ENCODE measurements around the gene EIF2B2.

The EIF2B2 gene

DNA sequence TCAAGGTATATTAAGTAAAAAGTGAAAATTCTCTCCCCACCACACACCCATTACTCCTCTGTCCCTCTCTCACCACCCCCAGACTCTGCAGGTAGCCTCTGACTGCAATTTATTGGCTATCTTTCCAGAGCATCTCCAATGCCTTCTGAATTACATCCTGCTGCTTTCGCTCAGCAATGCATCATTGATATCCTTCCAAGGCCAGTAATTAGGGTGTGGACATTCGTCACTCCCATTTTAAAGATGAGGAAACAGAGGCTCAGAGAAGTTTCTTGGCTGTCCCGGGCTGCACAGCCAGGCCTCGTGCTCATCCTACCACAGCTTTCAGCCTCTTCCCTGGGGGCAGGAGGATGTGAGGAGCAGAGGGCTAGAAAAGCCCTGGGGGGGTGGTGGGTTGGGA is 23.7 kb upstream of the EIF2B2 start:
- peaks cover 26% of the 10 kb centered on the region for H3K4me1 ChIP-seq (ENCODE audit: insufficient read depth, insufficient read length)
- no peak for DNase-seq (ENCODE audit: low read depth, low spot score)

DNA sequence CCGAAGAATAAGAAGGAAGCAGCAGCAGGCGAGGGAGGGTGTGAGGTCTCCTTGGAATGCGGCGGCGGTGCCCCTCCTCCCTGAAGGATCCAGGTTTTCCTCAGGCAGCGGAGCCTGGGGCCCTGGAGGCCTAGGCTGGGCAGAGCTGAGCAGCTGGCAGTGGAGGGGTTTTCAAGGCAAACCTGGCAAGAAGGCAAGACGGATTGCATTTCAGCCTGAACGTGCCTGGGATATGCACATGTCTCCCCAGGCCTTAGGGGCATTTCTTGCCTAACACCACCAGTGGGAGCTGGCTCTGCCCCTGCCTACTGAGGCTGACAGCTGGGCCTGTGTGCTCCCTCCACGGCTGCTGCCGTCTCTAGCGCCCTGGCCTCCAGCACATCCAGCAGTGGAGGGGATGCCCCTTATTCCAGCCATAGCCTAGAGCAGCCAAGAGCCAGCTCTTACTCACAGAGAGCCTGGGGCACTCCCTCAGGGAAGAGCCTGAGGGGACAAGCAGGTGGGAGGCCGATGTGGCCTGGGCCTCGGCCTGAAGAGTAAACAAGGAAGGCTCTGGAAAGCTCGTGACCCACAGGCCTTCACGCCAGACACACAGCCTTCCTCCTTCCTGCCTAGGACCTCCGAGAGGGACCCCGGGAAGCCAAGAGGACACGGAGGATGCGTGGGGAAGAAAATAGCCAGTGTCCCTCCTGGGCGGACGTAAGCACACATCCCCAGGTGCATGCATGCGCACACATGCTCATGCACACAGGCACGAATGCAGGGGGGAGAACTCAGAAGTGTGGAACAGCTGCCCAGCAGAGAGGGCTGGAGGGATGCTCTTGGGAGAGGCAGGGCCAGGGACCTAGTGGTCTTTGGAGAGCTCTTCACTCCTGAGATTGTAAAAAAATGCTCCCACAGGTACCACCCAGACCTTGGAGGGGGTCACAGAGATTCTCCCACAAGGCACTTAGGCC is 23.0 kb upstream of the EIF2B2 start:
- H3K4me3 ChIP-seq (ENCODE audit: insufficient read length, low read depth): no peak overlapping the region
- DNase-seq (ENCODE audit: low read depth, low spot score): no peak
- TF ChIP-seq YY1 (IDR thresholded peaks at IDR 0.05; ENCODE audit: insufficient read depth, insufficient read length) (no peak), ZNF274 (IDR thresholded peaks at IDR 0.05; ENCODE audit: low read depth, low read length) (no peak), SUZ12 (IDR thresholded peaks at IDR 0.05; ENCODE audit: extremely low read depth, insufficient read depth, insufficient read length) (no peak)
- peaks cover 16% of the 10 kb centered on the region for H3K27me3 ChIP-seq (ENCODE audit: insufficient read depth, insufficient read length)
- no peaks in the 10 kb centered on the region for H3K9me3 ChIP-seq (ENCODE audit: insufficient read depth, low read length)
- no peaks in the 10 kb centered on the region for H3K36me3 ChIP-seq (ENCODE audit: insufficient read depth, insufficient read length, low read length)
- peaks cover 27% of the 10 kb centered on the region for H3K4me1 ChIP-seq (ENCODE audit: insufficient read depth, insufficient read length)
- H3K9ac ChIP-seq (ENCODE audit: insufficient read length, low read depth): peak overlapping the region; percentile 21

More for the DNA sequence above, 23.7 kb upstream of the EIF2B2 start:
- H3K4me3 ChIP-seq (ENCODE audit: insufficient read length, low read depth): no peak overlapping the region
- no peak overlapping the region for H3K9ac ChIP-seq (ENCODE audit: insufficient read length, low read depth)
- no peak for TF ChIP-seq YY1 (IDR thresholded peaks at IDR 0.05; ENCODE audit: insufficient read depth, insufficient read length)
- TF ChIP-seq ZNF274 (IDR thresholded peaks at IDR 0.05; ENCODE audit: low read depth, low read length): no peak
- no peak for TF ChIP-seq SUZ12 (IDR thresholded peaks at IDR 0.05; ENCODE audit: extremely low read depth, insufficient read depth, insufficient read length)
- H3K9me3 ChIP-seq (ENCODE audit: insufficient read depth, low read length): no peaks in the 10 kb centered on the region
- H3K36me3 ChIP-seq (ENCODE audit: insufficient read depth, insufficient read length, low read length): no peaks in the 10 kb centered on the region
- peaks cover 16% of the 10 kb centered on the region for H3K27me3 ChIP-seq (ENCODE audit: insufficient read depth, insufficient read length)

DNA sequence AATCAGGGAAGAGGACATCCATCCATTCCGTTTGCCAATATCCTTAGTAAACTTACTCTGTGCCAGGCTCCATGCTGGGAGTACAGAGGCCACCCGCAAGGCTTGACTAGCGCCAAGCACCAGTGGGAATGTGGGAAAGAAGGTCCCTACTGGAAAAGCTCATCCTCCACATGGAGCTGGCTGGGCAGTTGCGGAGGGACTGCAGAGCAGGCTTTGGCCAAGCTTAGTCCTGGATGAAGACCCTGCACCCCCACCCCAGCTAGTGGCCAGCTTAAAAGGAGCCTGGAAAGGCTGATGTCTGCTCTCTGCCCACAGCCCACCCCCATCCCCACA is 22.4 kb upstream of the EIF2B2 start:
- no peak for TF ChIP-seq SUZ12 (IDR thresholded peaks at IDR 0.05; ENCODE audit: extremely low read depth, insufficient read depth, insufficient read length)
- no peak for TF ChIP-seq YY1 (IDR thresholded peaks at IDR 0.05; ENCODE audit: insufficient read depth, insufficient read length)
- TF ChIP-seq ZNF274 (IDR thresholded peaks at IDR 0.05; ENCODE audit: low read depth, low read length): no peak
- Histone ChIP-seq H3K4me3 (ENCODE audit: insufficient read length, low read depth) (no peak overlapping the region), H3K9ac (ENCODE audit: insufficient read length, low read depth) (peak overlapping the region; percentile 21), H3K36me3 (ENCODE audit: insufficient read depth, insufficient read length, low read length) (no peaks in the 10 kb centered on the region), H3K4me1 (ENCODE audit: insufficient read depth, insufficient read length) (peaks cover 29% of the 10 kb centered on the region), H3K27me3 (ENCODE audit: insufficient read depth, insufficient read length) (peaks cover 14% of the 10 kb centered on the region), H3K9me3 (ENCODE audit: insufficient read depth, low read length) (no peaks in the 10 kb centered on the region)
- no peak for DNase-seq (ENCODE audit: low read depth, low spot score)

DNA sequence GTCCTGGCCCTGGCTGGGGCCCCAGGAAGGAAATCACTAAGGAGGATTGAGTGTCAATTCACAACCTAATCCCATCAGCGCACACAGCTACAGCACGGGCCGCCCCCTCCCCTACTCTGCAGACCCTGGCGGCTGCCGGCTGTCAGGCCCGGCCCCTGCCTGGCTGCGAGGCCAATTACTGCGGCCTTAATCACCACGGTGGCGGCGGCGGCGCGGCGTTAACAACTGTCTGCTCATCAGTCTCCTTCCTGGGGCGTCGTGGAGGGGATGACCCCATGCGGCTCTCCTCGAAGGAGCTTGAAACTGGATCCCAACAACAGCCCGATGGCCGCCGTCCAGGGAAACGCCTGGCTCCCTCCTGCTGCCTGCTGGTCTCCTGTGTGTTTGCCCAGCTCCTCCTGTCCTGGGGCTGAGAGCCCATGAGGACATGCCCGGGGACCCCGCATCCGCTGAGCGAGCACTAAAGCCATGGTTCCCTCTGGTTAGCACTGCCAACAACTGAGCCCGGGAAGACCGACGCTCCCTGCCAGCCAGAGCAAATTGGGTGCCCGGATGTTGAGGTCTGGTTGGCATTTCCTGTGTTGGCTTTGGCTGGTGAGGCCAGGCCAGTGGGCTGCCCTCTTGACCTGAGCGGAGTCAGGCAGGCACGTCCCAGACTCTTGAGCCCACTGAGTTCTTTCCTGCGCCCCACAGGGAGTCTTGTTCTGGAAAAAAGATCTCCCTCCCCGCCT is 21.8 kb upstream of the EIF2B2 start:
- no peak for DNase-seq (ENCODE audit: low read depth, low spot score)
- Histone ChIP-seq H3K9me3 (ENCODE audit: insufficient read depth, low read length) (no peaks in the 10 kb centered on the region), H3K4me1 (ENCODE audit: insufficient read depth, insufficient read length) (peaks cover 29% of the 10 kb centered on the region), H3K4me3 (ENCODE audit: insufficient read length, low read depth) (no peak overlapping the region), H3K27me3 (ENCODE audit: insufficient read depth, insufficient read length) (peaks cover 9% of the 10 kb centered on the region), H3K9ac (ENCODE audit: insufficient read length, low read depth) (peak overlapping the region; percentile 50), H3K36me3 (ENCODE audit: insufficient read depth, insufficient read length, low read length) (no peaks in the 10 kb centered on the region)
- no peak for TF ChIP-seq YY1 (IDR thresholded peaks at IDR 0.05; ENCODE audit: insufficient read depth, insufficient read length)
- TF ChIP-seq SUZ12 (IDR thresholded peaks at IDR 0.05; ENCODE audit: extremely low read depth, insufficient read depth, insufficient read length): no peak
- TF ChIP-seq ZNF274 (IDR thresholded peaks at IDR 0.05; ENCODE audit: low read depth, low read length): no peak

DNA sequence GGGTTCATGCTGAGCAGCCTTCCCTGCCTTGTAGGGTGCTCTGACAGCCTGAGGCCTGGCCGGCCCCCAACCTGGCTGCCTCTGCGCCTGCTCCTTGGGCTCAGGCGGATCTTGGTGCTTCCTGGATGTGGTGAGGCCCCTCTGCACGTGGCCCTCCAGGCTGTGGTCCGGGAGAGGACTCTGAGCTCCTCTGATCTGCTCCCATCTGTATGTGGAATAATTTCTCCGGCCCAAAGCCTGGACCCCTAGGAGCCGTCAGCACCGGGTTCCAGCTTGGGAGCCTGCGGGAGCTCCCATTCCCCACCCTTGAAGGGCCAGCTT is 21.3 kb upstream of the EIF2B2 start:
- no peak for TF ChIP-seq YY1 (IDR thresholded peaks at IDR 0.05; ENCODE audit: insufficient read depth, insufficient read length)
- TF ChIP-seq SUZ12 (IDR thresholded peaks at IDR 0.05; ENCODE audit: extremely low read depth, insufficient read depth, insufficient read length): no peak
- no peak for TF ChIP-seq ZNF274 (IDR thresholded peaks at IDR 0.05; ENCODE audit: low read depth, low read length)

DNA sequence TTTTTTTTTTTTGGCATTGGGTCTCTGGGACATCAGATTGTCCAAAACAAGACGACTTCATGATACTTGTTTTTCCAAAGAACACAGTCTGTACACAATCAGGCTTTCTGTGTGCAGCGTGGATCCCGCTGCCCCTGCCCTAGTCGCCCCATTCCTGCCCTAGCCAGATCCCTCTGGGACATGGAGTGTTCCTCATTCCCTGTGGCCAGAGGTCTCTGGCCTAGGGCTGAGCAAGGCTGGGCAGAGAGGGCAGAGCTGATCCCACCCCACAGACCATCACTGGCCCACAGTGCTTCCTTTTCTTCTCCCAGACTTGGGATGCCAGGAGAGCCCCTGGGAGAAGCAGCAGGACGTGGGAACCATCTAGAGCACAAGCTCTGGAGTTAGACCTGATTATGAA is 20.9 kb upstream of the EIF2B2 start:
- Histone ChIP-seq H3K4me3 (ENCODE audit: insufficient read length, low read depth) (no peak overlapping the region), H3K36me3 (ENCODE audit: insufficient read depth, insufficient read length, low read length) (no peaks in the 10 kb centered on the region), H3K9me3 (ENCODE audit: insufficient read depth, low read length) (no peaks in the 10 kb centered on the region), H3K27me3 (ENCODE audit: insufficient read depth, insufficient read length) (peaks cover 4% of the 10 kb centered on the region), H3K9ac (ENCODE audit: insufficient read length, low read depth) (no peak overlapping the region), H3K4me1 (ENCODE audit: insufficient read depth, insufficient read length) (peaks cover 29% of the 10 kb centered on the region)
- no peak for DNase-seq (ENCODE audit: low read depth, low spot score)
- no peak for TF ChIP-seq SUZ12 (IDR thresholded peaks at IDR 0.05; ENCODE audit: extremely low read depth, insufficient read depth, insufficient read length)
- TF ChIP-seq ZNF274 (IDR thresholded peaks at IDR 0.05; ENCODE audit: low read depth, low read length): no peak
- no peak for TF ChIP-seq YY1 (IDR thresholded peaks at IDR 0.05; ENCODE audit: insufficient read depth, insufficient read length)

More for the DNA sequence above, 21.3 kb upstream of the EIF2B2 start:
- H3K36me3 ChIP-seq (ENCODE audit: insufficient read depth, insufficient read length, low read length): no peaks in the 10 kb centered on the region
- no peak overlapping the region for H3K4me3 ChIP-seq (ENCODE audit: insufficient read length, low read depth)
- H3K27me3 ChIP-seq (ENCODE audit: insufficient read depth, insufficient read length): peaks cover 8% of the 10 kb centered on the region
- peaks cover 29% of the 10 kb centered on the region for H3K4me1 ChIP-seq (ENCODE audit: insufficient read depth, insufficient read length)
- DNase-seq (ENCODE audit: low read depth, low spot score): no peak
- H3K9me3 ChIP-seq (ENCODE audit: insufficient read depth, low read length): no peaks in the 10 kb centered on the region
- H3K9ac ChIP-seq (ENCODE audit: insufficient read length, low read depth): no peak overlapping the region

DNA sequence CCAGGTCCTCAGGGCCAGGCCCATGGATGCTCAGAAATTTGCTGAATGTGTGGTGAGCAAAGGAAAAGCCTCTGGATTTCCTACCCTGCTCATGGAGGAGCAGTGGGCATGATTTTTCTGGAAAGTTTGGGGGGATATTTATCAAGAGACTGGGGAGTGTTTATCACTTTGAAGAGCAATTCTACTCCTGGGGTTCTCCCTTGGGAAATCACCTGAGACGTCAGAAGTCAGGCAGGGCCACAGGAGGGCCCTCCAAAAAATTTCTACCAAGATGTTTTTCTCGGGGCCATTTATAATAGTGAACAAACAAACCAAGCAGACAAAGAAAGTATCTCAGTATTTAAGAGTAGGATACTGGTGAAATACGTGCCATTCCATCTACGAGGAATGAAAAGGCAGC is 20.1 kb upstream of the EIF2B2 start:
- H3K4me3 ChIP-seq (ENCODE audit: insufficient read length, low read depth): no peak overlapping the region
- H3K9me3 ChIP-seq (ENCODE audit: insufficient read depth, low read length): no peaks in the 10 kb centered on the region
- TF ChIP-seq ZNF274 (IDR thresholded peaks at IDR 0.05; ENCODE audit: low read depth, low read length): no peak
- TF ChIP-seq YY1 (IDR thresholded peaks at IDR 0.05; ENCODE audit: insufficient read depth, insufficient read length): no peak
- no peak for TF ChIP-seq SUZ12 (IDR thresholded peaks at IDR 0.05; ENCODE audit: extremely low read depth, insufficient read depth, insufficient read length)
- peaks cover 27% of the 10 kb centered on the region for H3K4me1 ChIP-seq (ENCODE audit: insufficient read depth, insufficient read length)
- DNase-seq (ENCODE audit: low read depth, low spot score): no peak
- H3K9ac ChIP-seq (ENCODE audit: insufficient read length, low read depth): no peak overlapping the region
- no peaks in the 10 kb centered on the region for H3K36me3 ChIP-seq (ENCODE audit: insufficient read depth, insufficient read length, low read length)
- H3K27me3 ChIP-seq (ENCODE audit: insufficient read depth, insufficient read length): no peaks in the 10 kb centered on the region

All from NT2/D1 (cell line).